ENCODE results near the gene TRABD2B. TPM values are rescaled to one million over a fixed set of nuclear protein-coding genes. Genes with fewer than 3 reads are reported as not detected.

Gene TRABD2B
- total and polyA plus RNA-seq, 7 donors = 0.08 to 0.76 (median 0.42) TPM

DNA sequence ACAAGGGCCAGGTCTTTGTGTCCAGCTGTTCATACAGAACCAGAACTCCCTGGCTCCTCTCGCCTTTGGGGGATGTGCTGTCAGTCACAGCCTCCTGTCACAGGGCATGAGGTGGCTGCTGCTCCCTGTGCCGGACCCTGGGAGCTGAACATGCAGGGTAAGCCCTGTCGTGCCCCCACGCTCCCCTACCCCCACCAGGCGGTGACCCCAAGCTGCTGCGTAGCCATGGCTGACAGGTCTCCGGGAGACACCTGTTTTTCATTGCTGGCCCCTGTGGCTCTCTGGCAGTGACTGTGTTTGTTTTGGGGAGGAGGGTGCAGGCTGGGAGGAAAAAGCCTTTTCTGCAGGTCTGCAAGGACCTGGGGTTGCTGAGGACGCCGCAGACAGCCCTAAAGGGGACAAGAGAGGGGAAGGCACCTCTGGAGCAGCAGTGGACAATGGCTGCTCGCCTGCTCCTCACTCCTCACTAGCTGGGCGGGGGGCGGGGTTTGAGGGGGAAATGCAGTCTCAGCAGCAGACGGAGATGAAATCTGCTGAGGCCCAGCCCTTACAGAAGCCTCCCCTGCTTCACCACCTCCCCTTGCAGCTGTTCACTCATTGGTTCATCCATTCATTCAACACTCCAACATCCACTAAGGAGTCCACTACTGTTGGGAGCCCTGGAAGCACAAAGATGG is 81.4 kb downstream of the TRABD2B start:
- TF ChIP-seq, protein P1, sequence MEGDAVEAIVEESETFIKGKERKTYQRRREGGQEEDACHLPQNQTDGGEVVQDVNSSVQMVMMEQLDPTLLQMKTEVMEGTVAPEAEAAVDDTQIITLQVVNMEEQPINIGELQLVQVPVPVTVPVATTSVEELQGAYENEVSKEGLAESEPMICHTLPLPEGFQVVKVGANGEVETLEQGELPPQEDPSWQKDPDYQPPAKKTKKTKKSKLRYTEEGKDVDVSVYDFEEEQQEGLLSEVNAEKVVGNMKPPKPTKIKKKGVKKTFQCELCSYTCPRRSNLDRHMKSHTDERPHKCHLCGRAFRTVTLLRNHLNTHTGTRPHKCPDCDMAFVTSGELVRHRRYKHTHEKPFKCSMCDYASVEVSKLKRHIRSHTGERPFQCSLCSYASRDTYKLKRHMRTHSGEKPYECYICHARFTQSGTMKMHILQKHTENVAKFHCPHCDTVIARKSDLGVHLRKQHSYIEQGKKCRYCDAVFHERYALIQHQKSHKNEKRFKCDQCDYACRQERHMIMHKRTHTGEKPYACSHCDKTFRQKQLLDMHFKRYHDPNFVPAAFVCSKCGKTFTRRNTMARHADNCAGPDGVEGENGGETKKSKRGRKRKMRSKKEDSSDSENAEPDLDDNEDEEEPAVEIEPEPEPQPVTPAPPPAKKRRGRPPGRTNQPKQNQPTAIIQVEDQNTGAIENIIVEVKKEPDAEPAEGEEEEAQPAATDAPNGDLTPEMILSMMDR (IDR thresholded peaks at IDR 0.05) = no peak
- intact Hi-C loops (cut with DNase I) = no loop called here
- Histone ChIP-seq H3K4me1 (no peaks in the 10 kb centered on the region), H3K27me3 (ENCODE audit: insufficient read depth in 3 of 3, low read length in 2 of 3) (no peaks in the 10 kb centered on the region), H3K27ac (no peak overlapping the region), H3K9me3 (no peaks in the 10 kb centered on the region), H3K4me3 (no peak overlapping the region), H3K36me3 (ENCODE audit: insufficient read depth in 1 of 2, low read depth in 1 of 2) (no peaks in the 10 kb centered on the region)
- WGBS, 3 donors = 52 to 56% (median 54%) methylated on average over 12 to 13 of the region's 13 CpGs
- DNase-seq = no peak
- ATAC-seq = no peak

DNA sequence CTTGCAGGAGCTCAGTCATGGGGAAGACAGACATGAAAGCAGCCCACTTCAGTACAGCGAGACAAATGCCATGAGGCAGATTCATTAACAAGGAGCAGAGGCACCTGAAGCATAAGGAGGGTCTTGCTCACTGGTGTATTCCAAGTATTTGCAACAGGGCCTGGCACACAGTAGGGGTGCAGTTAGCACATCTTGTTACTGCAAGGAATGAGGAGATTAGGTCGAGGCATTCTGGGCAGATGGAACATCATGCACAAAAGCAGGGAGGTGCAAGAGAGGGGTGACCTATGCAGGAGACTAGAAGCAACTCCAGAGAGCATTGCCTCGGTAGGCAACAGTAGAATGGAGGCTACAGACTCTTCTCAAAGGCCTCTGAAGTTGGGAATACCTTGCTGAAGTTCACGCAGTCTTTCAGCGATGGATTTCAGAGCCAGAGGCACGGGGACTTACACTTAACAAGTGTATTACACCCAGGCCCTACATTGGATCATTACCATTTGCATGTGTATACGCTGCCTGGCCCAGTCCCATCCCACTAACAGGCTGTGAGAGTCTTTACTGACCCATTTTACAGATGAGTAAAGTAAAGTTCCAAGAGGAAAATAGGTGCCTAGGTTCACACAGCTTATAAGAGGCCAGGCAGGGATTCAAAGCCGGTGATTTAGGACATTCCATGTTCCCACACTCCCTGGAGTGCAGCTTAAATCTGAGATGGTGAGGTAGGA is 82.1 kb downstream of the TRABD2B start:
- DNase-seq (no peak), ATAC-seq (no peak)
- H3K9me3 ChIP-seq = no peaks in the 10 kb centered on the region
- H3K27me3 ChIP-seq (ENCODE audit: insufficient read depth in 3 of 3, low read length in 2 of 3) = no peaks in the 10 kb centered on the region
- no peak overlapping the region for H3K27ac ChIP-seq
- no peaks in the 10 kb centered on the region for H3K4me1 ChIP-seq
- H3K36me3 ChIP-seq (ENCODE audit: insufficient read depth in 1 of 2, low read depth in 1 of 2) = no peaks in the 10 kb centered on the region
- intact Hi-C loops (cut with DNase I) = no loop called here
- TF ChIP-seq, protein P1 (IDR thresholded peaks at IDR 0.05) = no peak
- 84 to 88% (median 86%) methylated on average over 8 of the region's 8 CpGs for WGBS, 3 donors
- no peak overlapping the region for H3K4me3 ChIP-seq

DNA sequence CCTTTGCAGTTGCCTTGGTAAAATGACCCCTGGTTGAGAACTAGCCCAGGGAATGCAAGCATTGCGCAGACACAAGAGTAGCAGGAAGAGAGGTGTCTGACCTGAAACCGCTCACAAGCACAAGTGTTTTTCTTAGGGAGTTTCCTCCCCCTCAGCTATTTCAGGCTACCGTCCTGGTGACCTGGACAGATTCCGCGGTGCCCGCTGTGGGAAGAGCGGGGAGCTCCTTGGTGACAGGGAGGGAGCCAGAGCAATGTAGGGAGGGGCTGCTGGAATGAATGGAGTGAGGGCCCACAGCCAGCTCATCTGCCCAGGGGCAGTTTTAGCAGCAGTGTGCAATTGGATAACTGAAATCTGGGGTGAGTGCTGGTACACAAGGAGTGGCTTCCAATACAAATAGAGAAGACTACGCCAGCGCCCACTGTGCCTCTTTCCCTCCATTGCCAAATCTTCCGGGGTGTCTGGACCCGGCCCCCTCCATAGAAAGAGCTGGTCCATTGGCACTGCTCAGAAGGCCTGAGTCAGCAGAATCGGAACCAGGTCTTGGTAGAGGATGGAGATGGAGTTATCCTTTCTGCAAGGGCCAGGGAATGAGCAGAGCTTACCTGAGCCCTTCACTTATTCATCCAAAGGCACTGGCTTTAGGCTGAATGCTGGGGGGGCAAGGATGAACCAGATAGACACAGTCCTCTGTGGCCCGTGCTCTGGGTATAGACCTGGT is 82.8 kb downstream of the TRABD2B start:
- H3K36me3 ChIP-seq (ENCODE audit: insufficient read depth in 1 of 2, low read depth in 1 of 2) = no peaks in the 10 kb centered on the region
- no peak for DNase-seq
- TF ChIP-seq, protein P1 (IDR thresholded peaks at IDR 0.05) = no peak
- ATAC-seq = no peak
- no peaks in the 10 kb centered on the region for H3K9me3 ChIP-seq
- H3K27ac ChIP-seq = no peak overlapping the region
- H3K4me1 ChIP-seq = no peaks in the 10 kb centered on the region
- no peaks in the 10 kb centered on the region for H3K27me3 ChIP-seq (ENCODE audit: insufficient read depth in 3 of 3, low read length in 2 of 3)
- no peak overlapping the region for H3K4me3 ChIP-seq
- intact Hi-C loops (cut with DNase I) = no loop called here
- 74 to 84% (median 81%) methylated on average over 13 of the region's 13 CpGs for WGBS, 3 donors

DNA sequence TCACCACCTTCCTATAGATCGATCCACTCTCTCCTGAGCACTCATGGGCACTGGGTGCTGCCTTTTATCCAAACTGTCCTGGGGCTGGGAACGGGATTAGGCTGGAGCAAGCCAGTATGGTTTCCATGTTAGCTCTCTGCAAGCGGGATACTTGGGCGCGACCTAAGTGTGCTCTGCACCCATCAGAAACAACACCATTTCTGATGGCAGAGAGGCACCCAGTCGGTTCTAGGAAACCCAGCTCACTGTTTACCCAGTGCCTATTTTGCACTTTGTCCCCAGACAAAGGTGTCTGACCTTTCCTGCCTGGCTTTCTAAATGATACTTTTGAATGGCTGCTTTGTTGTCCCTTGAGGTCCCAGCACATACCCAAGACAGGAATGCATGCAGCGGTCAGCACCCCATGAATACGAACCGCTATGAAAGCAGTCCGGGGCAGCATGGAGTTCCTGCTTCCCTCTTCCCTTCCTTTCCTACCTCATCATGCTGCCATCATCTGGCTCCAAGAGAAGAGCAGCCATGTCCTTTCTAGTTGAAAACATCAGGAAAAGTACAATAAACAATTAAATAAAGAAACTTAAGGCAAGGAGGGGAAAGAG is 83.9 kb downstream of the TRABD2B start:
- Histone ChIP-seq H3K4me3 (no peak overlapping the region), H3K27me3 (ENCODE audit: insufficient read depth in 3 of 3, low read length in 2 of 3) (no peaks in the 10 kb centered on the region), H3K36me3 (ENCODE audit: insufficient read depth in 1 of 2, low read depth in 1 of 2) (no peaks in the 10 kb centered on the region), H3K27ac (no peak overlapping the region), H3K9me3 (no peaks in the 10 kb centered on the region), H3K4me1 (no peaks in the 10 kb centered on the region)
- 94 to 98% (median 95%) methylated on average over 10 of the region's 10 CpGs for WGBS, 3 donors
- DNase-seq = no peak
- no peak for ATAC-seq
- TF ChIP-seq, protein P1 (IDR thresholded peaks at IDR 0.05) = no peak
- intact Hi-C loops (cut with DNase I) = no loop called here

Measured in psoas muscle (tissue), 8 donors.